Spleen (tissue), 11 donors: ENCODE results near the gene PARP1. TPM values are rescaled to one million over a fixed set of nuclear protein-coding genes. Genes with fewer than 3 reads are reported as not detected.
"Not testable (repeated sequence)": the region's sequence is repeated elsewhere in the genome, so short reads cannot be mapped to it uniquely, and the experiment has no call there.

Experiments
- DNase-seq: peaks from one replicate; pipeline ENCODE4 v3.0.0-alpha.2; 2020
- H3K27ac ChIP-seq, 8 donors: fragments of 200-600 bp; sonication (generic) in 7 of 8; 1 replicate in 4 of 8; 2 replicates in 4 of 8; pipeline versions ENCODE4 v1.5.0 to v1.8.0; 2016 to 2021; ENCODE audit warnings: inconsistent platforms in 4 of 8, mild to moderate bottlenecking in 4 of 8, moderate library complexity in 1 of 8
- H3K27me3 ChIP-seq, 7 donors: fragments of 200-600 bp; sonication (generic) in 6 of 7; replicated peaks in 1 of 7; 1 replicate in 4 of 7; 2 replicates in 3 of 7; pipeline versions ENCODE4 v1.5.0 to v1.8.0; 2016 to 2021; ENCODE audit warnings: inconsistent platforms in 3 of 7, mild to moderate bottlenecking in 1 of 7
- H3K36me3 ChIP-seq, 6 donors: fragments of 200-600 bp; sonication (generic) in 5 of 6; 1 replicate in 4 of 6; 2 replicates in 2 of 6; pipeline versions ENCODE4 v1.5.0 to v1.8.0; 2016 to 2021; ENCODE audit warnings: inconsistent platforms in 2 of 6
- H3K4me1 ChIP-seq, 6 donors: fragments of 200-600 bp; sonication (generic) in 5 of 6; 1 replicate in 3 of 6; 2 replicates in 3 of 6; pipeline versions ENCODE4 v1.5.0 to v1.8.0; 2016 to 2021; ENCODE audit warnings: inconsistent platforms in 3 of 6
- H3K4me3 ChIP-seq, 8 donors: fragments of 200-600 bp; sonication (generic) in 7 of 8; 1 replicate in 4 of 8; 2 replicates in 4 of 8; pipeline versions ENCODE4 v1.5.0 to v1.8.0; 2016 to 2021; ENCODE audit warnings: inconsistent platforms in 4 of 8, mild to moderate bottlenecking in 4 of 8, moderate library complexity in 2 of 8
- H3K9me3 ChIP-seq, 8 donors: fragments of 200-600 bp; sonication (generic) in 7 of 8; 1 replicate in 4 of 8; 2 replicates in 4 of 8; pipeline versions ENCODE4 v1.5.0 to v1.8.0; 2016 to 2021; ENCODE audit warnings: inconsistent platforms in 4 of 8
- POLR2A ChIP-seq, 3 donors: fragments of 450-650 bp; IDR thresholded peaks; one replicate each; pipeline ENCODE4 v1.5.1; 2017; ENCODE audit warnings: antibody characterized with exemption in 3 of 3, mild to moderate bottlenecking in 1 of 3
- POLR2AphosphoS5 ChIP-seq, 3 donors: sonication (generic); formaldehyde crosslinking; IDR thresholded peaks; one replicate each; pipeline ENCODE4 v1.5.1; 2017; ENCODE audit warnings: antibody characterized with exemption in 3 of 3
- WGBS, 5 donors: extraction: QIAGEN DNeasy Blood & Tissue Kit in 3 of 5; methylation state at CpG; one replicate each; pipeline versions ENCODE4 v1.1.5 to v1.1.7; 2013 to 2018; 5-methylcytosine and 5-hydroxymethylcytosine counted together
- intact Hi-C: fragments of 100-400 bp; cut with DNase I; formaldehyde crosslinking; loops from one replicate; pipeline ENCODE4 v1.15.0; 2023; ENCODE audit warnings: low total_unique reads
- polyA plus RNA-seq, 3 donors: library from polyadenylated mRNA; stranded (reverse); fragments of 200-250 nt; gene quantifications; one replicate each; pipeline ENCODE4 v1.2.1, GENCODE V29; 2013
- total RNA-seq, 7 donors: library from RNA; depleted of rRNA in 3 of 7; stranded (reverse); fragments of >200 nt in 3 of 7; fragmentation: NEBNext Ultra II Directional in 4 of 7; extraction: Animal tissue kit (Norgen Biotek cat#: 25700) in 4 of 7; gene quantifications; one replicate each; pipeline versions ENCODE4 v1.1.0 to v1.2.1, GENCODE V29; 2016 to 2021
- TF ChIP-seq, protein P1 (sequence below), 11 experiments: fragments of 200-600 bp in 7 of 11; fragments of 450-650 bp in 4 of 11; sonication (generic) in 4 of 11; IDR thresholded peaks in 8 of 11; conservative IDR thresholded peaks in 3 of 11; 1 replicate in 7 of 11; 2 replicates in 4 of 11; pipeline versions ENCODE4 v1.4.0 to v1.8.0; 2016 to 2021; ENCODE audit warnings: antibody characterized with exemption in 11 of 11, inconsistent platforms in 4 of 11, mild to moderate bottlenecking in 1 of 11
- donor health status: healthy with polysubstance abuse.
- donor health status: DM: no; HTN: no; CAD: no; lungs with moderate emphysema.
- donor health status: DM: no; HTN: no; CAD: no.
- donor health status: Bipolar disorder and iron deficiency.
- donor health status: healthy.
- donor health status: DM: no; HTN: no; CAD: no.
- donor health status: DM: yes; HTN: yes; CAD: no.

PARP1 gene
- total and polyA plus RNA-seq, 10 donors, result 39.2 to 213 (median 125) TPM

DNA sequence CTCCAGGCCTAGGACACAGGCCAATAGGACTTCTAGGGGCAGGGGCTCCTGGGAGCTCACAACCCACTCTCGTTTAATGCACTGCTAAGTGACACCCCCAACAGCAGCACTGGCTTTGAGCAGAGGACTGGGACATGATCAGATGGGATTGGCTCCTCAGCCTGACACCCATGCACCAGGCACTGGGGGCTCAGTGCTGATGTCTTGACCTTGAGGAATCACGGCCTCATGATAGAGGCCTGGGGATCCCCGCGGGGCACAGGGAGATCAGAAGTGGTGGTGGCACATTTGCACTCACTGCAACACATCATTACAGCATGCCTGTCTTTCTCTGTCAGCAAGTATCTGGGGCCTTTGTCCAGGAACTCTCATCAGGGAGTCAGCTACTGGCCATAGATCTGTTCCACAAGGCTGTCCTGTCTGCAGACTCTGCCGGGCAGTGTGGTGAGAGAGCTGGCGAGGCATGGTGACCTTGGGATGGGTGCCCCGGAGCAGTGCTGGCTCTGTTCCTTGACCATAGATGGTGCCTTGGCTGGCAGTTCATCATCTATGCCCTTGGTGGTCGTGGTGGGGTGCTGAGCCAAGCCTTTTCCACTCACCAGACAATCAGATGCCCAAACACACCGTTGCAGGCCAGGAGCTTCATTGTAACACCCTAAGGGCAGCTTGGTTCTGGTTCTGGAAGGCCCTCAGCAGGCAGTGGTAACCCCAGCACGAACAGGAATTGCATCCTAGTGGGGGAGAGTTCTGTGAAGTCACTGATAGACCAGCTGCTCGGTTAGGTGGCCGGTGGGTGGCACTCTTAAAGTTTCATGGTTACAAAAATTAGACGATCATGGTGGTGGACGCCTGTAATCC is 22.2 kb upstream of the PARP1 start:
- Histone ChIP-seq H3K36me3 (no peaks in the 10 kb centered on the region), H3K4me1 (peaks cover 0 to 10% (median 2%) of the 10 kb centered on the region in 6 donors), H3K27me3 (no peaks in the 10 kb centered on the region), H3K27ac (no peak overlapping the region), H3K9me3 (no peaks in the 10 kb centered on the region), H3K4me3 (no peak overlapping the region)
- WGBS, 5 donors, result 79 to 91% (median 85%) methylated on average over 8 to 14 of the region's 14 CpGs
- no peak for TF ChIP-seq POLR2A (IDR thresholded peaks at IDR 0.05)
- TF ChIP-seq POLR2AphosphoS5 (IDR thresholded peaks at IDR 0.05), result no peak
- TF ChIP-seq, protein P1, sequence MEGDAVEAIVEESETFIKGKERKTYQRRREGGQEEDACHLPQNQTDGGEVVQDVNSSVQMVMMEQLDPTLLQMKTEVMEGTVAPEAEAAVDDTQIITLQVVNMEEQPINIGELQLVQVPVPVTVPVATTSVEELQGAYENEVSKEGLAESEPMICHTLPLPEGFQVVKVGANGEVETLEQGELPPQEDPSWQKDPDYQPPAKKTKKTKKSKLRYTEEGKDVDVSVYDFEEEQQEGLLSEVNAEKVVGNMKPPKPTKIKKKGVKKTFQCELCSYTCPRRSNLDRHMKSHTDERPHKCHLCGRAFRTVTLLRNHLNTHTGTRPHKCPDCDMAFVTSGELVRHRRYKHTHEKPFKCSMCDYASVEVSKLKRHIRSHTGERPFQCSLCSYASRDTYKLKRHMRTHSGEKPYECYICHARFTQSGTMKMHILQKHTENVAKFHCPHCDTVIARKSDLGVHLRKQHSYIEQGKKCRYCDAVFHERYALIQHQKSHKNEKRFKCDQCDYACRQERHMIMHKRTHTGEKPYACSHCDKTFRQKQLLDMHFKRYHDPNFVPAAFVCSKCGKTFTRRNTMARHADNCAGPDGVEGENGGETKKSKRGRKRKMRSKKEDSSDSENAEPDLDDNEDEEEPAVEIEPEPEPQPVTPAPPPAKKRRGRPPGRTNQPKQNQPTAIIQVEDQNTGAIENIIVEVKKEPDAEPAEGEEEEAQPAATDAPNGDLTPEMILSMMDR (IDR thresholded peaks at IDR 0.05 in 8 of 11, conservative IDR thresholded peaks at IDR 0.05 in 3 of 11), result no peak
- intact Hi-C loops, result loop anchor here (10.0 kb wide), 1 partner anchor 175 kb away; no protein-coding TSS in a partner anchor
- no peak for DNase-seq

DNA sequence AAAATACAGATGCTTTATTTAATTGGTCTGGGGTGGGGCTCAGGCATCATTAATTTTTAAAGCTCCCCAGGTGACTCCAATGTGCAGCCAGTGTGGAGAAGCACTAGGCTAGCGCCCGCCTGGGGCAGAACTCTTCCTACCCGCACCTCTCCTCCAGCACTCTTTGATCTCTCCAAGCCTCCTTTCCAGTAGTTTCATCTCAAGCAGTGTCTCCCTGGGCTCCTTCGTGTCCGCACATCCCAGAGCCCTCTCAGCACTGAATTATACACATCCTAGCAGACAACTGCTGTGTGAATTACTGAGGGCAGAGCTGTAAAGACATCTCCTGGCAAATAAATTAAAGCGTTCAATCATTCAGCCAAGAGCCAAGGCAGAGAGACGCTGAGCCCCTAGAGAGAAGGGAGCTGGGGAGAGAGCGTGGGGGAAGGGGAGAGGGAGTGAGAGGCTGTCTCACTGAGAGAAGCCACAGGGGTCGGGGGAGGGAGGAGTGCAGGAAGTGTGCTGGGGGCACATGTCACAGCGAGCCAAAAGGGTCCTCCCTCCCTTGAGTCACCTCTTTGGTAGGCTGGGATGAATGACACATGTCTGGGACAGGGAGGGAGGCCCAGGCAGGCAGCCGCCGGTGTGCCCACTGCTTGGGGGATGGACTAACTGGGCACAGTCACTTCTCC is 21.0 kb upstream of the PARP1 start:
- Histone ChIP-seq H3K27ac (no peak overlapping the region), H3K9me3 (no peaks in the 10 kb centered on the region), H3K27me3 (no peaks in the 10 kb centered on the region), H3K36me3 (no peaks in the 10 kb centered on the region), H3K4me1 (peaks cover 0 to 16% (median 10%) of the 10 kb centered on the region in 6 donors), H3K4me3 (no peak overlapping the region)
- 39 to 47% (median 45%) methylated on average over 12 of the region's 12 CpGs for WGBS, 5 donors
- intact Hi-C loops, result loop anchor here (10.0 kb wide), 1 partner anchor 176 kb away; no protein-coding TSS in a partner anchor
- no peak for TF ChIP-seq POLR2AphosphoS5 (IDR thresholded peaks at IDR 0.05)
- TF ChIP-seq, protein P1 (IDR thresholded peaks at IDR 0.05 in 8 of 11, conservative IDR thresholded peaks at IDR 0.05 in 3 of 11), result no peak
- no peak for TF ChIP-seq POLR2A (IDR thresholded peaks at IDR 0.05)
- no peak for DNase-seq

- 76 to 91% (median 82%) methylated on average over 4 to 5 of the region's 5 CpGs for WGBS, 5 donors
- H3K4me3 ChIP-seq, result no peak overlapping the region
- H3K36me3 ChIP-seq, result no peaks in the 10 kb centered on the region
- no peaks in the 10 kb centered on the region for H3K9me3 ChIP-seq
- H3K27me3 ChIP-seq, result no peaks in the 10 kb centered on the region
- H3K4me1 ChIP-seq, result peaks cover 0 to 16% (median 10%) of the 10 kb centered on the region in 6 donors
- intact Hi-C loops, result loop anchor here (10.0 kb wide), 1 partner anchor 176 kb away; no protein-coding TSS in a partner anchor
- TF ChIP-seq POLR2AphosphoS5 (IDR thresholded peaks at IDR 0.05), result no peak
- no peak for TF ChIP-seq POLR2A (IDR thresholded peaks at IDR 0.05)
- TF ChIP-seq, protein P1 (IDR thresholded peaks at IDR 0.05 in 8 of 11, conservative IDR thresholded peaks at IDR 0.05 in 3 of 11), result no peak
- no peak for DNase-seq
- H3K27ac ChIP-seq, result no peak overlapping the region
Measured at GRCh38 chr1:226428348-226428747, 20.5 kb upstream of the PARP1 start.

- H3K4me1 ChIP-seq, result peaks cover 0 to 16% (median 10%) of the 10 kb centered on the region in 6 donors
- intact Hi-C loops, result loop anchor here (10.0 kb wide), 1 partner anchor 178 kb away; no protein-coding TSS in a partner anchor
- no peak overlapping the region for H3K4me3 ChIP-seq
- H3K27me3 ChIP-seq, result no peaks in the 10 kb centered on the region
- no peak for TF ChIP-seq POLR2AphosphoS5 (IDR thresholded peaks at IDR 0.05)
- TF ChIP-seq, protein P1 (IDR thresholded peaks at IDR 0.05 in 8 of 11, conservative IDR thresholded peaks at IDR 0.05 in 3 of 11), result no peak
- TF ChIP-seq POLR2A (IDR thresholded peaks at IDR 0.05), result no peak
- no peak overlapping the region for H3K27ac ChIP-seq
- 95 to 100% (median 98%) methylated on average over 3 of the region's 3 CpGs for WGBS, 5 donors
- H3K9me3 ChIP-seq, result no peaks in the 10 kb centered on the region
- H3K36me3 ChIP-seq, result no peaks in the 10 kb centered on the region
- DNase-seq, result no peak
Measured at GRCh38 chr1:226427131-226427530, 19.2 kb upstream of the PARP1 start.

- DNase-seq, H3K9me3 ChIP-seq, H3K36me3 ChIP-seq, H3K4me3 ChIP-seq, H3K27ac ChIP-seq, H3K27me3 ChIP-seq: not testable (repeated sequence)
- intact Hi-C loops, result loop anchor here (10.0 kb wide), 1 partner anchor 178 kb away; no protein-coding TSS in a partner anchor
- 93 to 98% (median 97%) methylated on average over 3 to 22 of the region's 23 CpGs for WGBS, 5 donors
- H3K4me1 ChIP-seq, result peaks cover 0 to 16% (median 10%) of the 10 kb centered on the region in 6 donors
Measured at GRCh38 chr1:226426395-226426794, 18.5 kb upstream of the PARP1 start.
